NCI-H2227 treated with DMSO at 0.1 percent for 48 hours (cell line): Measurements from ENCODE around the gene EYA2.
"Not testable (repeated sequence)": the region's sequence is repeated elsewhere in the genome, so short reads cannot be mapped to it uniquely, and the experiment has no call there.

ENCODE experiments used
- DNase-seq: peaks from one replicate; lab custom pipeline; 2025; lab: John Stamatoyannopoulos, UW

The EYA2 gene

DNA sequence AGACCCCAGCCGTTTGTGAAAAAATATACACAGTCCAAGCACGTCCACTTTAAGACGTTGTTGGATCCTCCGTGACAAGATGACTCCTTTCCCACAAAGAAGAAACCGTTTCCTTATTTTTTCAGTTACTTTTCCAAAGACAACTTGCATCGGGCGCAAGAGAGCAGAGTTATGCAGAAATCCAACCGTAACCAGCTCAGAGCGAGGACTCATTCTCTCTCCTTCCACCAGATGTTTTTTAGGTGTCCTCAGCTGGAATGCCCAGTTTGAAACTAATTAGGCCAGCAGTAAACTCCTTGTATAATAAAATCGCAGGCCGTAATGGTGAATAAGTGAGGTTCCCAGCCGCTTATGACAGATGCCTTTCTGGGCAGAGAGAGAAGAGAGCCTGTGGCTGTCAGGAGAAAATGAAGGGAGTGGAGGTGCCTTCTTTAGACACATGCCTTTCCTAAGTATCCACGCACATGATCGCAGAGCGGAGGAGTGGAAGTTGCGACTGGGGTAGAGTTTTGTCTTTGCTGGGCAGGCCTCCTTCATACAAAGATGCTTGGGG is 2.8 kb downstream of the EYA2 start:
- peak; percentile 57 for DNase-seq

DNA sequence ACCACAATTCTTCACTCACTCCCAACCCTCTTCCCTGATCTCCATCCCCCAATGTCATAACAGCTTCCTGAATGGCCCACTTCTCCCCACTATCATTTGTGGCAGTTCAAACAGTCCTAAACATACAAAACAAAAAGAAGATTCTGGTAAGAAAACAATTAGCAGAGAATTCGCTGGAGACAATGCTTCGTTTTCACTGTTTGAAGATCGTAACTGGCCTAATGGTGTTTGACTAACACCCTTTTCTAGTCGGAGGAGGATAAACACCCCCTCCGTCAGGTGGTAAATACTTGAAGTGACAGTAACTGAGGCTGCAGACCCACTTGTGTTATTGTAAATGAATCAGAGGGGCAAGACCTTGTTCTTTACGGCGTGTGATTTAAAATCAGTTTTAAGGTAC is 3.8 kb downstream of the EYA2 start:
- peak; percentile 35 for DNase-seq

DNA sequence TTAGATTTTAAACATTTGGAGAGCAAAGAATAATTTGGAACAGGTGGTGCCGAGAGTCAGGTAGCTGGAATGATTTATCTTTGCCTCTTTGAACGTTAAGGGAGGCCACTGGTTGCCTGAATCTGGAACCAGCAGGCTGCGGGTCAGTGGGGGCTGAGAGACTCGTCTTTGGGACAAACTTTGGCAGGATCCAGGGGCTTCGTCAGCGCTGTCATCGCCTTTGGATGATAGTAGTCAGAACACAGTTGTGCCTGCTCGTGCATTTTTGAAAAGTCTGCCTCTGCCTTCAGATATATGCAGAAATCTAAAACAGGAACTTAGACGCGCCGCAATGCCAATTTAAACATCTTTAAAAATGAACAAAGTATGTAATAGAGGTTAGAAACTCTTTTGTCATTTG is 5.0 kb downstream of the EYA2 start:
- DNase-seq: no peak

DNA sequence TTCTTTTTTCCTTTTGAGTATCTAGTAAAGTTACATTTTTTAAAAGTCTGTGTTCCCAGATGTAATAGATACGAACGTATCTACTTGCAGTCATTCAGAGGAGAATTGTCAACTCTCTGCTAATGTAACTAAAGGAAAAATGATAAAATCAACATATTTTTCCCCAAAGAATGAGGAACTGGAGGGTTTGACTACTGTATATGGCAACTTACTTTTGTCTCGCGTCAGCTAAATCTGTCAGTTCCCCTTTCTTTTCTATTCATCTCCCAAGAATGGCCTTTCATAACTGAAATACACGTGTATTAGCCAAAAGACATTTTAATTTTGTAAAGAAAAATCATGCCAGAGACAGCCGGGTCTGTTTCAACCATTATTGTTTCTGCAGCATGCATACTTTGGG is 5.4 kb downstream of the EYA2 start:
- no peak for DNase-seq

DNA sequence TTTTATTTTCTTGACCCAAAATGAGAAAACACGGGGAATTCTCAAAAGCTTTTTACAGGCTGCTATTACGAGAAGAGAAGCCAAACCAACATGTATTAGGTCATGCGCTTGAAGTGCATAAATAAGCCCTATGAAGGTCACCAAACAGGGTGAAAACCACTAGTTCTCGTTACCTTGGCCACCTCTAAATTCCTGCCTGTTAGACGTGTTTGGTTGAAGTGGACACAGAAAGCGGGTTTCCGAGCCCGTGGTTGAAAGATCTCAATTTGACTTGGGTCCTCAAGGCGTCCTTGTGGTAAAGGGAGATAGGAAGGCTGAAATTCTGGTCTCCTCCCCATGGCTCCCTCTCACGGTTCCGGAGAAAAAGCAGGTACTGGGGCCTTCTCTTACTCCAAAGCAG is 6.2 kb downstream of the EYA2 start:
- DNase-seq: peak; percentile 8

DNA sequence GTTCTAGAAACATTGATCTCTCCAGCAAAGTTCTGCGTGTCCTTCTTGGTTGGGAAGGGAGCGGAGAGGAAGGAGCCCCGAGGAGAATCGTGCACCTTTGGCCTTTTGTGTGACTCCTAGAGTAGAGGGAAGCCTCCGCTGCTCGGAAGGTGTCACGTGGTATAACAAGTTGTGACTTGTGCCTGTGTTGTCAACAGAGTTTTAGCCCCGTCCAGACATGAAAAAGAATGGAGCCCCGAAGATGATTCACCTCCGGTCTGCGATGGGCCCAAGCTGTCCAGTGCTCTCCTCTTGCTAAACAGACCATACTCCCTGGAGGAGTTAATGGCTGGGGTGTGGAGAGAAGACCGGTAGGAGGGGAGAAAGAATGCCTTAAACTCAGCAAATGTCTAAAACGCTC is 7.0 kb downstream of the EYA2 start:
- no peak for DNase-seq

DNA sequence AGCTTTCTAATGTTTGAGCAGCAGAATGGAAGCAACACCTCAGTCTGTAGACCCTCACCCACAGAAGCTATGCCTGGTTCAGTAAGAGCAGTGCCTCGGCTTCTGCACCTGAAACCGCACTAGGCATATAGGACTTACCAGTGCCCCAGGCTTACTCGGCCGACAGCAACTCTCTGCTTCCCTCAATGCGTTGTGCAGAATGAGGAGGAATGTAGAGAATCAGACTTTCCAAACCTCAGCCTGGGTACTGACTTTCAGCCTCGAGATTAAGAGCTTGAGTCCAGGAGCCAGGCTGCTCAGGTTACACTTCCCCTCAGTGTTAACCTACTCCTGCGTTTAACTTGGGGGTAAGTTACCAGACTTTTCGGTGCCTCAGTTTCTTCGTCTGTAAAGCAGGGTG is 8.6 kb downstream of the EYA2 start:
- no peak for DNase-seq

DNA sequence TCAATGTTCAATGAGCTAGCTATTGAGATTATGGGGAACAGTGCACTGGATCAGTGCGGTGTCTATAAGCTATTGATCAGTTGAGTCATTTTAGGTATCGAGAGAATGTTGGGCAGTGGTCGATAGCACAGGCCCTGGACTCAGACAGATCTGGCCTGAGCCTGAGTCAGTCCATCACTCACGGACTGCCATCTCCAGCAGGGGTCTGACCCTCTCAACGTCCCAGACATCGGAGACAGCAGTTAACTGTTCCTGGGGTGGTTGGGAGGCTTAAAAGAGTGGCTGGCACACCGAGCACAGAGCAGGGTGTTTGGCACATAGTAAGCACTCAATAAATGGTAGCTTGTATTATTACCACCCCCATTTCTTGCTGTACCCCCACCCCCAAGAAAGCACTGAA is 9.3 kb downstream of the EYA2 start:
- no peak for DNase-seq

DNA sequence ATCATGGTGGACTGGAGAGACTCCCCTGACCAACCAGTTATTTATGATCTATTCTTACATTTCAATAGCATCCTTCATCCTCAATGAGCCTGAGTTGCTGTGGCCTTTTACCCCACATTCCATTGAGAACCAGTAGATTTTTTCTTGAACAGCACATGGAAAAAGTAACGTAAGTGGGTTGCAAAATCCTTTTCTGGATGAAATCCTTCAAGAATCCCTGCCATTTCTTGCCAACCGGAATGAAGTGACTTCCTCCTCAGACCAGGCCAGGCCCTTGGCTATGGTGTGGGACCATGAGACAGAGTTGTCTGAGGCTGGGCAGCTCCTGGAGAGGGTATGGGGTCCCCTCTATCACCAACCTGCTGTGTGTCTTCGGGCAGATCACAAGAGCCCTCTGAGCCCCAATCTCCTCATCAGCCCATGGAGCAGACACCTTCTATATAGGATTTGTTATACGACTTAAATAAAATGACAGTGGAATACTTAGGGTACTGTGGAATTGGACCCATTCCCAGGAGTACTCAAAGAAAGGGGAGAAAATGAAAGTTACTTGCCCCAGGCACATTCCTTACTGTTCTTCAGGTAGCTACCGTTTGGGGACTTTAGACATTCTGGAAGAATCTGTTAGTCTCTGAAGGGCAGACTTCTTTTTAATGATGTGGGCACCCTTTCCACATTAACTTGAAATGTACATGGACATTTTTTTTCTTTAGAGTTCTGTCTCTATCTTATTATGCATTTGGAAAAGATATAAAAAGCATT is 10.9 kb downstream of the EYA2 start:
- no peak for DNase-seq

DNA sequence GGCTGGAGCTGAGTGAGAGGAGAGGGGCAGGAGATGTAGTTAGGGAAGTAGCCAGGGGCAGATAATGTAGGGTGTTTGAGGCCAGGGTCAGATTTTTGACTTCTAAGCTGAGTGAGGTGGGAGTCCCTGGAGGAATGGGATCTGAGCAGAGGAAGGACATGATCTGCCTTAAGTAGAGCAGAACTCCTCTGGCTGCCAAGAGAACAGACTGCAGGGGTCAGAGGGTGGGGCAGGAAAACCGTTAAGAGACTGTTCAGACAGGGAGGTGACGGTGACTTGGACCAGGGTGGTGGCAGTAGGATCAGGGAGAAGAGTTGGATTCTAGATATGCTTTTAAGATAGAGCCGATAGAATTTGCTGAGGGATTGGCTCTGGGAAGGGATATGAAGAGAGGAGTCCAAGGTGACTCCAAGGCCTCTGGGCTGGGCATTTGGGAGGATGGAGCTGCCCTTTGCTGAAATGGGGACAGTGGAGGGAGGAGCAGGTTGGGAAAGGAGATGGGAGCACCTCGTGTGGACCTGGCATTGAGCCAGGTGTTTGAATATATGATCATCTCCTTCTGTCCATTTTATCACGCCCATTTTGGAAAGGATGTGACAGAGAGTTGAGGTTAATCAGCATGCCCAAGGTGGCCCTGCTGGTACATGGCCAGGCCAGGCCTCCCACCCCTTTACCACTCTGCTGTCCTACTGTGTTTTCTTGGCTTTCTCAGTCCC is 18.8 kb downstream of the EYA2 start:
- no peak for DNase-seq

DNA sequence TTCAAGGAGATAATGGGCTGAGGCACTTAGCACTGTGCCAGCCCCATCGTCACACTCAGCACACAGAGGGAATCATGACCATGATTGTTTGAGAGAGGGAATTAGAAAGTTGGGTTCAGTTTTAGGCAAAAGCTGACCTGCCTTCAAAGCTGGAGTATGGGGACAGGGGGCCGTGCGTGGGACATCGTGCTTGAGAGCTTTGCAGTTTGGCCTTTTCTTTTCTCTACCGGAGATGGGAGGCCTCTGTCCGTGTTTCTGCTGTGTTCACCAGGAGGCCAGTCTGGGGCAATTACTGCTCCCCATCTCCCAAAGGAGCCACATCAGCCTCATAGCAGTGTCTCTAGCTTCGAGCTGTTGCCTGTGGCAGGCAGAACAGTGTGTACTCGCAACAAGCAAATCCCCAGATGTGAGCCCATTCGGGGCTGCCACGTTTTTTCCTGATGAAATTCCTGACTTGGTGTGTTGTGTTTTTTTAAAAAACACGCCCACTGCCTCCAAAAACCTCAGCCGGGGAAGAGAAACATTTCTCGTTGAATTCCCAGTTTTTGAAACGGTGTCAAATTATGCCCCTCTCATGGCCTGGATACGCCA is 20.2 kb downstream of the EYA2 start:
- DNase-seq: no peak

DNA sequence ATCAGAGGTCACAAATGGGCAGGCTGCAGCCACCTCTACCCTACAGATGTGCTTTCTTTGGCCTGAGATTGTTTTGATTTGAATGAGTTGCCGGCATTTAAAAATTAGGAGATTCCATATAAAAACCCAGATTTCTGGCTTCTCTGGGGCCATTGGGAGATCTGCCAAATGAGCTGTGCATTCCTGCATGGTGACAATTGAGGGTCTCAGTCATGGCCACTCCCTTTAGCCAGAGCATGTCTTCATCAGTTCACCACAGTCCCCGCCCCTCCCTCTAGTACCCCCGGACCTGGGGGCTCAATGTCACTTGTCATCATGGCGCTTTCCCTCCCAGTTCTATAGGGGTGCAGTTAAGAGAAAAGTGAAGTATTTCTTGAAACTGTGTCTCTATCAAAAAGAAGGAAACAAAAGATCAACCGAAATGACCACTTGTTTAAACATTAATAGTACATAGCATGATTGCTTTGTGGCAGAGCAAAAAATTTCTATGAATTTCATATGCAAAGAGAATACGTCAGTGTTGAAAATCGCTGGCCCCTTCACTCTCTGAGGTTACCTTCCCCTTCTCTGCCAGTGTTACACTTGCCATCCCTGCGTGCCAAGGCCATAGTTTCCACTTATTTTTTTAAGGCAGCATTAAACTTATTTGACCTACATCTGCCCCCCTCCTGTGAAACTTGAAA is 21.1 kb downstream of the EYA2 start:
- no peak for DNase-seq

DNA sequence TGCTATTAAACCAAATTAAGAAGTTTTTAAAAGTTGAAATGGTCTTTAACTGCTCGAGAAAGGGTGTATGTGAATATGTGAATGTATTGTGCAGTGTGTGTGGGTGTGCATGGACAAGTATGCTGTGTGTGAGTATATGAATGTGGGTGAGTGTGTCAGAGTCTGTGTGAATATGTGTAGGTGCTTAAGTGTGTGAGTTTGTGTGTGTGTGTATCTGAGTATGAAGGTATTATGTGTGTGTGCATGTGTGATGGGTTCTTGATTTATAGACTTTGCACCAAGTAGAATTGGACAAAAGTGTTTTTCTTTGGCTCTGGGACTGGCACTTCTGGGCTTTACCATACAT is 21.6 kb downstream of the EYA2 start:
- DNase-seq: no peak

DNA sequence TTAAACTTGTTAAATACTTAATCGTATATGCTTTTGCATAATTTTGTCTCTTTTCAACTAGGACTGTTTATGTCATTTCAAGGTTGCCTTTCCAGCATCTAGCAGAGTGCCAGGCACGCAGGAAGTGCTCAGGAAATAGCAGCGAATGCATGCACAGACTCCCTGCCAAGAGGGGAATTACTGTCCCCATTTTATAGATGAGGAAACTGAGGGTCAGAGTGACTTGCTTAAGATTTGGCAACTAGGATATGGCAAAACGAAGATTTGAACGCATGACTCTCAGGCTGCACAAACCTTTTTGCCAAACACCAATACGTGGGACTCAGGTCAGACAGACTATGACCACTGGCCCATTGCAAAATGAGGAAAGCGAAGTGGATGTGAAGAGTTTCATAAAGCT is 22.5 kb downstream of the EYA2 start:
- no peak for DNase-seq

DNA sequence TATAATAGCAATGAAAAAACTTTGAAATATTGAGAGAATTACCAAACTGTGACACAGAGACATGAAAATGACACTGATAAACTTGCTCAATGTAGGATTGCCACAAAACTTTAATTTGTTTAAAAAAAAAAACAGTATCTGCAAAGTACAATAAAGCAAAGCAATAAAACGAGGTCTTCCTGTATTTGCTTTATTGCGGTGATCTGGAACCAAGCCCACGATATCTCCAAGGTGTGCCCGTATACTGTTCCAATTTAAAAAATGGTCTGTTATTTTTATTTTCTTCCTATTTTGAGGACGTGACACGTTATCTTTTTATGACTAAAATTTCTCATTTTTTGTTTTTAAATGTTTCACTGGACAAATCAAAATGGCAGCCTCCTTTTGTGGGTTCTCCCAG is 25.5 kb downstream of the EYA2 start:
- DNase-seq: no peak

DNA sequence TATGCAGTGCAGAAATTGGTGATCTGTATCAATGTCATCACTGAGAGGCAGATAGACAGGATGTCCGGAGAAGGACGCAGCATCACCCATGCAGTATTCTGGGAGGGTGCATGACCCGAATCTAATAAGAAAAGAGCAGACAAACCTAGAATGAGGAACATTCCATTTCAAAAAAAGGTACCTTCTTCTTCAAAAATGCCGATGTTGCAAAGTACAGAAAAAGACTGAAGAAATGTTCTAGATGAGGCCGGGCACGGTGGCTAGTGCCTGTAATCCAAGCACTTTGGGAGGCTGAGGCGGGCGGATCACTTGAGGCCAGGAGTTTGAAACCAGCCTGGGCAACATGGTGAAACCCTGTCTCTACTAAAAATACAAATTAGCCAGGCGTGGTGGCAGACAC is 28.2 kb downstream of the EYA2 start:
- not testable (repeated sequence) for DNase-seq

DNA sequence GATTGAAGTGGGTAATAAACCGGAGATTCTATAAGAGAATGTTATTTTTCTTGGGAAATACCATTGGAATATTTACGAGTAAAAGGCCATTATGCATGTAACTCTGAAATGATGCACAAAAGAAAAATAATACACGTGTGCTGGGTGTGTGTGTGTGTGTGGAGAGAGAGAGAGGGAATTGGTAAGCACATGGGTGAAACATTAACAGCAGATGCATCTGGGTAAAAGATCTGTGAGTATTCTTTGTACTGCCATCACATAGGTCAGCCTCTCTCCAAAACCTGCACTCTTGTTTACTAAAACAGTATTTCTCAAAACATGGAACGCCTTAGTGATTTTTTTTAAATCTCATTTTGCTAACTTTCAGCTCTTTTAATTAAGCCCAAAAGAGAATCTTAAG is 28.9 kb downstream of the EYA2 start:
- no peak for DNase-seq

DNA sequence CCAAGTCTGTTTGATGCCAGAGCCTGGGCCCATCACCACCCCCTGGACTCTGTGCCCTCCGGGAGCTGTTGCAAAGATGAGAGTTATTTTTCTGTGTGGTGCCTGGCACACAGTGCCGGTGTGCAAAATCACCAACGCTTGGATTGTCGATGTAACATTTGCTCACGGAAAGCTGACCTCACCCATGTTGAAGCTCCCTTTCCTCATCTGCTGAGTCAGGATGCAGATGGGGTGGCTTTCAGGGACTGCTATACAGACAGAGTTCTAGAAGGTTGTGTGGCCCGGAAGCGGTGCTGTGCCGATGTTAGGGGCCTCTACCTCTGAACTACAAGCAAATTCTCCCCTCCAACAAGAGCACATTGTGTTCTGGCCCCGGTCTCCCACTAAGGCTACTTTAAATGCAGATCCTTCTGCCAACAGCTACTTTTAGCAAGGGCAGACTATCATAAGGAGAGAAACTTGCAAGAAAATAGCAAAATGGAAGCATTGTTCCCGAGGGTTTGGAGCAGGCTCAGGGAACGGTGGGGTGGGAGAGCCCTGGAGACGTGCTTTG is 34.0 kb downstream of the EYA2 start:
- DNase-seq: no peak

DNA sequence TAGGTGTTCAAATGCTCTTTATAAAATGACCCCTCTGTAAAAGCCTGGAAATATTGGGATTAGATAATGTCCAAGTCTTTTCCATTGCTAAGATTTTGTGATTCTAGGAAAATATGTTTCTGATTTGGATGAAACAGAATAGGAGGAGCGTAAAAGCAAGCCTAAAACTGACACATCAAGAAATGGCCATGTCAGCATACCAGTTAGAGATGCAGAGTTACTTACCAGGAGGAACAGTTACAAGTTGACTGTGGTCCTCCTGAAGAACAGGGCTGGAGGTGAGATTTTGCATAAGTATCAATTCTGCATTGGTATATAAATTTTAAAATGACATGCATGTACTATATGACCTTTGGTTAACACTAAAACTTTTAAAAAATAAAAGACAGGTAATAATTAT is 35.3 kb downstream of the EYA2 start:
- no peak for DNase-seq

DNA sequence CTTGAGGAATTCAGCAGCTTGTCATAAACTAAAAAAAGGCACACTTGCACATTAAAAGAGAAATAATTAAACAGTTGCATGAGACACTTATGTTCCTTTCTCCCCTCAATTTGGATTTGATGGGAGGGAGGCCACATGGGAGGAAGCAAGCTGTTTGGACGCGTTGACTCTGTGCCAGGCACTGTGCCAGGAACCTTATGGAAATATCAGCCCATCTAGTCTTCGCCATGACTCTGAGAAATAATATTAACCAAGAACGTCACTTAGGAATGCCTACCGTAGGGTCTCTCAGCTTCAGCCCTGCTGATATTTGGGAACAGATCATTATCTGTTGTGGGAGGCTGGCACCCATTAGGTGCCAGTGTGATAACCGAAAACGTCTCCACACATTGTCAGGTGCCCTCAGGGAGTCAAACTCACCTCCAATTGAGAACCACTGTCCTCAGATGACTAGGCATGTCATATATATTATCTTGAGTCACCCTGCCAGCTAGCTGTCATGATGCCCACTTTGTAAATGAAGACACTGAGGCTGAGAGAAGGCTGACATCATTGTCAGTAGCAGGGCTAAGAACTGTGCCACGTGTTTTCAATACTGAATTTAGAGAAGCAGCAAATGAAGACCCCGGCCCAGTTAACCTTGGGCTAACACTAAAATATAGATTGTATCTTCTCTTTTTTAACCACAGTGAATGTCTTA is 36.1 kb downstream of the EYA2 start:
- DNase-seq: no peak

DNA sequence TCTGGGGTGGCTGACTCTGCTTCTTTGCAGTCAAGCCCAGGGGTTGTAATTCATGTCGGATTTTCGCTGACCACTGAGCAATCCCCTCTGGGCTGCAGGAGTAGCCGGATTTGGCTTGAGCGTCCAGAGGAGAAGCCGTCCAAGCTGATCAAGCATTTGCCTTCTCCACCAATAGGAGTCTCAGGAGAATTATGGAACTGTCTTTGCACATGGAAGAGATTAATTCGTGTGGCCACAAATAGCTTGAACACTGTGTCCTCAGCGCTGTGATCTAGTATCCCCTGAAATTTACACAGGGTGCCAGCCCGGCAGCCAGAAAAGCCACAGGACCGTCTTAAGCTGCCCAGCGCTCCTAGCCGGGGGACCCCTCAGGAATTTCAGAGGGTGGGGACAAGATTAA is 37.1 kb downstream of the EYA2 start:
- no peak for DNase-seq

DNA sequence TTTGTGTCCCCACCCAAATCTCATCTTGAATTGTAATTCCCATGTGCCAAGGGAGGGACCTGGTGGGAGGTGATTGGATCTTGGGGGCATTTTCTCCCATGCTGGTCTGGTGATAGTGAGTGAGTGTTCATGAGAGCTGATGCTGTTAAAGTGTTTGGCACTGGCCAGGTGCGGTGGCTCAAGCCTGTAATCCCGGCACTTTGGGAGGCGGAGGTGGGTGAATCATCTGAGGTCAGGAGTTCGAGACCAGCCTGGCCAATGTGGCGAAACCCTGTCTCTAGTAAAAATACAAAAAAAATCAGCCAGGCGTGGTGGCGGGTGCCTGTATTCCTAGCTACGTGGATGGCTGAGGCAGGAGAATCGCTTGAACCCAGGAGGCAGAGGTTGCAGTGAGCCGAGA is 37.8 kb downstream of the EYA2 start:
- DNase-seq: not testable (repeated sequence)
